ENCODE data around the gene PTGER1. TPM values are rescaled to one million over a fixed set of nuclear protein-coding genes. Genes with fewer than 3 reads are reported as not detected.

Gene PTGER1
- total and polyA plus RNA-seq, 9 of the 15 experiments (the other 6 are each of a cell fraction or from before 2014, with no cell fraction given) = 0.06 to 0.36 (median 0.31) TPM; not detected in 5

- TF ChIP-seq E2F6 (IDR thresholded peaks at IDR 0.05; ENCODE audit: borderline replicate concordance in 1 of 2, extremely low read depth in 1 of 2, insufficient read depth in 1 of 2, insufficient read length in 1 of 2, low read depth in 1 of 2, low read length in 1 of 2, poor library complexity in 1 of 2, severe bottlenecking in 1 of 2) = no peak
- no peak for TF ChIP-seq CEBPZ (IDR thresholded peaks at IDR 0.05; ENCODE audit: borderline replicate concordance, low read depth, low read length)
- peak; percentile 76 for TF ChIP-seq ZBTB40 (IDR thresholded peaks at IDR 0.05)
- no peak for TF ChIP-seq ZBTB40 (CRISPR knock-in tag; IDR thresholded peaks at IDR 0.05)
- TF ChIP-seq ZNF274 (IDR thresholded peaks at IDR 0.05; ENCODE audit: borderline replicate concordance, low read depth, low read length) = no peak
- no peak for TF ChIP-seq ZBTB1 (CRISPR knock-in tag; IDR thresholded peaks at IDR 0.05; ENCODE audit: borderline replicate concordance, low read depth)
- no peak for TF ChIP-seq ZNF395 (CRISPR knock-in tag; IDR thresholded peaks at IDR 0.05)
- no peak for TF ChIP-seq HNRNPUL1 (IDR thresholded peaks at IDR 0.05; ENCODE audit: low read length)
- no peak for TF ChIP-seq JUN (IDR thresholded peaks at IDR 0.05; ENCODE audit: borderline replicate concordance, low read depth, low read length)
- peak; percentile 71; the same call in 1 of the 2 replicates for TF ChIP-seq JUN (CRISPR knock-in tag; IDR thresholded peaks at IDR 0.05; ENCODE audit: borderline replicate concordance)
These were observed 40.4 kb downstream of the PTGER1 start (continued) for GRCh38 chr19:14434543-14435319.
